Chondrocyte (in vitro differentiated cells): ENCODE data around the gene CCDC175. TPM values are rescaled to one million over a fixed set of nuclear protein-coding genes. Genes with fewer than 3 reads are reported as not detected.

ENCODE experiments used
- DNase-seq: peaks from one replicate; pipeline ENCODE4 v3.0.0; 2021; ENCODE audit warnings: mixed read lengths, low spot score
- H3K27ac Mint-ChIP-seq: one replicate; pipeline ENCODE4 v1.8.0; 2021; ENCODE audit warnings: mild to moderate bottlenecking, moderate library complexity, mixed read lengths; ENCODE audit not compliant: unreplicated experiment
- H3K27me3 Mint-ChIP-seq: 2 replicates; pipeline ENCODE4 v1.8.0; 2021; ENCODE audit warnings: low read depth, mixed read lengths
- H3K36me3 Mint-ChIP-seq: 2 replicates; pipeline ENCODE4 v1.8.0; 2021; ENCODE audit warnings: low read depth, mixed read lengths
- H3K4me1 Mint-ChIP-seq: 2 replicates; pipeline ENCODE4 v1.8.0; 2021; ENCODE audit warnings: low read depth, mild to moderate bottlenecking, mixed read lengths
- H3K4me3 Mint-ChIP-seq: one replicate; pipeline ENCODE4 v1.8.0; 2021; ENCODE audit warnings: mild to moderate bottlenecking, moderate library complexity, mixed read lengths; ENCODE audit not compliant: unreplicated experiment
- H3K9me3 Mint-ChIP-seq: 2 replicates; pipeline ENCODE4 v1.8.0; 2021; ENCODE audit warnings: low read depth, mixed read lengths
- long read RNA-seq: library from polyadenylated mRNA; stranded (forward); transcript quantifications from one replicate; pipeline ENCODE4 v2.0.0, GENCODE V29; 2021
- total RNA-seq: library from RNA; stranded (reverse); gene quantifications from 3 replicates; pipeline ENCODE4 v1.2.1, GENCODE V29; 2021
- TF ChIP-seq, protein P1 (sequence below): fragments of 200-600 bp; sonication (generic); IDR thresholded peaks from 2 replicates; pipeline ENCODE4 v1.5.0; 2021; ENCODE audit warnings: antibody characterized with exemption, mild to moderate bottlenecking, moderate library complexity

Gene CCDC175
- not detected in 3 replicates for total RNA-seq
- long read RNA-seq = 0 reads

GRCh38 chr14:59576332-59577294, at the start of gene CCDC175:
Gene CCDC175 (minus strand): TSS chr14:59576812. CDS start chr14:59576775, 37 bp downstream.
- TF ChIP-seq, protein P1, sequence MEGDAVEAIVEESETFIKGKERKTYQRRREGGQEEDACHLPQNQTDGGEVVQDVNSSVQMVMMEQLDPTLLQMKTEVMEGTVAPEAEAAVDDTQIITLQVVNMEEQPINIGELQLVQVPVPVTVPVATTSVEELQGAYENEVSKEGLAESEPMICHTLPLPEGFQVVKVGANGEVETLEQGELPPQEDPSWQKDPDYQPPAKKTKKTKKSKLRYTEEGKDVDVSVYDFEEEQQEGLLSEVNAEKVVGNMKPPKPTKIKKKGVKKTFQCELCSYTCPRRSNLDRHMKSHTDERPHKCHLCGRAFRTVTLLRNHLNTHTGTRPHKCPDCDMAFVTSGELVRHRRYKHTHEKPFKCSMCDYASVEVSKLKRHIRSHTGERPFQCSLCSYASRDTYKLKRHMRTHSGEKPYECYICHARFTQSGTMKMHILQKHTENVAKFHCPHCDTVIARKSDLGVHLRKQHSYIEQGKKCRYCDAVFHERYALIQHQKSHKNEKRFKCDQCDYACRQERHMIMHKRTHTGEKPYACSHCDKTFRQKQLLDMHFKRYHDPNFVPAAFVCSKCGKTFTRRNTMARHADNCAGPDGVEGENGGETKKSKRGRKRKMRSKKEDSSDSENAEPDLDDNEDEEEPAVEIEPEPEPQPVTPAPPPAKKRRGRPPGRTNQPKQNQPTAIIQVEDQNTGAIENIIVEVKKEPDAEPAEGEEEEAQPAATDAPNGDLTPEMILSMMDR = peak; percentile 85
- Mint-ChIP-seq H3K27me3 (peaks cover 4% of the 10 kb centered on the region), H3K9me3 (no peaks in the 10 kb centered on the region), H3K36me3 (no peaks in the 10 kb centered on the region), H3K4me1 (peaks cover 15% of the 10 kb centered on the region), H3K27ac (no peak within 1 kb of the TSS), H3K4me3 (peak within 1 kb of the TSS; percentile 55)
- DNase-seq = peak; percentile 80

- peaks cover 3% of the 10 kb centered on the region for H3K9me3 Mint-ChIP-seq
- TF ChIP-seq, protein P1 = no peak
- no peak for DNase-seq
- H3K4me1 Mint-ChIP-seq = no peaks in the 10 kb centered on the region
- peaks cover 27% of the 10 kb centered on the region for H3K27me3 Mint-ChIP-seq
- no peak overlapping the region for H3K4me3 Mint-ChIP-seq
- no peaks in the 10 kb centered on the region for H3K36me3 Mint-ChIP-seq
- no peak overlapping the region for H3K27ac Mint-ChIP-seq
Measured at GRCh38 chr14:59622631-59623030, 46.0 kb upstream of the CCDC175 start.

GRCh38 chr14:59619061-59619460, 42.4 kb upstream of the CCDC175 start:
- peaks cover 20% of the 10 kb centered on the region for H3K27me3 Mint-ChIP-seq
- TF ChIP-seq, protein P1 = no peak
- no peaks in the 10 kb centered on the region for H3K4me1 Mint-ChIP-seq
- H3K4me3 Mint-ChIP-seq = no peak overlapping the region
- no peak overlapping the region for H3K27ac Mint-ChIP-seq
- DNase-seq = no peak
- no peaks in the 10 kb centered on the region for H3K36me3 Mint-ChIP-seq
- H3K9me3 Mint-ChIP-seq = peaks cover 3% of the 10 kb centered on the region

- TF ChIP-seq, protein P1 = no peak
- Mint-ChIP-seq H3K4me1 (peaks cover 7% of the 10 kb centered on the region), H3K27ac (no peak overlapping the region), H3K36me3 (no peaks in the 10 kb centered on the region), H3K4me3 (no peak overlapping the region), H3K27me3 (peaks cover 24% of the 10 kb centered on the region), H3K9me3 (no peaks in the 10 kb centered on the region)
- DNase-seq = no peak
Measured at GRCh38 chr14:59601056-59601455, 24.4 kb upstream of the CCDC175 start.

DNA sequence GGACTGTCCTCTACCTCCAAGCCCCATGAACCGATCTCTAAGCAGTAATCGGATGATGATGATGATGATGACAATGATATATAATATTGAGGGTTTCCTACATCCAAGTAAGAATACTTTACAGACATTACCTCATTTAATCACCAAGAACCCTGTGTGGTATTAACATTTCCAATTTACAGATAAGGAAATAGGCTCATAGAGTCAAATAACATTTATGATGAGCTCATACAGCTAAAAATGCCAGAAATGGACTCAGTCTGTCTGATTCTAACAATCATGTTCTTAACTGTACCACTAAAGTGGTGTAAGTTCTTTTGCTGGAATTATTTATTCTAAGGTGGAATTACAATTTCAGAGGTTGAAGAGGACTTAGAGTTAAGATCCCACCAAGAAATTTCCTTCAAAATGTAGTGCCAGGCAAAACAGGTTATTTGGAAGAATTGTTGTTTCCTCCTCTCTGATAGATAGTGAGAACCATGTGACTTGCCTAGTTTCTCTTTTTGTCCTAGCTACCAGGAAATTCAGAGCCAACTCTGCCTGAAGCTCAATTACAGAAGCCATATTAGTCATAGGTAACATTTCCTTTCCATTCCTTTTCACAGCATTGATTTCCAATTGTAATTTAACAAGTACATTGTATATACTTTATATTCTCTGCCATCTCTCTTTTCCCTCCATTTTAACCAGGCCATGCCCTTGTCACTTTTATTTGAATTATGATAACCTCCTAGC, 23.8 kb upstream of the CCDC175 start:
- no peaks in the 10 kb centered on the region for H3K9me3 Mint-ChIP-seq
- DNase-seq = no peak
- no peak overlapping the region for H3K27ac Mint-ChIP-seq
- TF ChIP-seq, protein P1 = no peak
- peaks cover 24% of the 10 kb centered on the region for H3K27me3 Mint-ChIP-seq
- H3K36me3 Mint-ChIP-seq = no peaks in the 10 kb centered on the region
- H3K4me1 Mint-ChIP-seq = peaks cover 7% of the 10 kb centered on the region
- H3K4me3 Mint-ChIP-seq = no peak overlapping the region
